Muscle of arm (tissue), 14 donors: ENCODE results near the gene SRP14. TPM values are rescaled to one million over a fixed set of nuclear protein-coding genes. Genes with fewer than 3 reads are reported as not detected.
"Not testable (repeated sequence)": the region's sequence is repeated elsewhere in the genome, so short reads cannot be mapped to it uniquely, and the experiment has no call there.

Experiments
- DNase-seq: peaks from one replicate; pipeline ENCODE4 v3.0.0-alpha.2; 2013
- long read RNA-seq, 11 donors: transcript quantifications; one replicate each; lab custom pipeline, GENCODE V29; 2026
- polyA plus RNA-seq, 12 donors: library from polyadenylated mRNA; unstranded; fragments of 120-200 nt; gene quantifications; one replicate each; pipeline ENCODE4 v1.2.1, GENCODE V29; 2013; ENCODE audit not compliant: insufficient read length in 12 of 12

Gene SRP14, protein sequence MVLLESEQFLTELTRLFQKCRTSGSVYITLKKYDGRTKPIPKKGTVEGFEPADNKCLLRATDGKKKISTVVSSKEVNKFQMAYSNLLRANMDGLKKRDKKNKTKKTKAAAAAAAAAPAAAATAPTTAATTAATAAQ
- 100 to 1,000 TPM in 11 of 12 donors, not detected in 1; 296 to 625 (median 340) TPM for polyA plus RNA-seq
- long read RNA-seq, donor 1, transcript SRP14-201 (5 exons, 1,077 nt), result major isoform, 439 of 607 reads
- long read RNA-seq, donor 1, transcript SRP14-204 (4 exons, 780 nt), result minor isoform, 21 of 607 reads
- long read RNA-seq, donor 1, transcript SRP14-205 (4 exons, 578 nt), result minor isoform, 8 of 607 reads
- long read RNA-seq, donor 1, partial matches to known transcripts, result 91 of 607 reads
- long read RNA-seq, donor 1, other reads (novel, unspliced or antisense), result 47 of 607 reads
- long read RNA-seq, donor 2, transcript SRP14-204 (4 exons, 780 nt), result minor isoform, 24 of 458 reads
- long read RNA-seq, donor 2, transcript SRP14-205 (4 exons, 578 nt), result minor isoform, 6 of 458 reads
- long read RNA-seq, donor 2, transcript SRP14-201 (5 exons, 1,077 nt), result major isoform, 367 of 458 reads
- long read RNA-seq, donor 2, partial matches to known transcripts, result 20 of 458 reads
- long read RNA-seq, donor 2, other reads (novel, unspliced or antisense), result 41 of 458 reads
- long read RNA-seq, donor 3, transcript SRP14-204 (4 exons, 780 nt), result minor isoform, 9 of 215 reads
- long read RNA-seq, donor 3, transcript SRP14-201 (5 exons, 1,077 nt), result major isoform, 186 of 215 reads
- long read RNA-seq, donor 3, partial matches to known transcripts, result 9 of 215 reads
- long read RNA-seq, donor 3, other reads (novel, unspliced or antisense), result 9 of 215 reads
- long read RNA-seq, donor 4, transcript SRP14-204 (4 exons, 780 nt), result minor isoform, 6 of 151 reads
- long read RNA-seq, donor 4, transcript SRP14-205 (4 exons, 578 nt), result minor isoform, 6 of 151 reads
- long read RNA-seq, donor 4, transcript SRP14-201 (5 exons, 1,077 nt), result major isoform, 128 of 151 reads
- long read RNA-seq, donor 4, partial matches to known transcripts, result 5 of 151 reads
- long read RNA-seq, donor 4, other reads (novel, unspliced or antisense), result 6 of 151 reads
- long read RNA-seq, donor 5, transcript SRP14-201 (5 exons, 1,077 nt), result major isoform, 347 of 424 reads
- long read RNA-seq, donor 5, transcript SRP14-204 (4 exons, 780 nt), result minor isoform, 26 of 424 reads
- long read RNA-seq, donor 5, partial matches to known transcripts, result 21 of 424 reads
- long read RNA-seq, donor 5, other reads (novel, unspliced or antisense), result 28 of 424 reads
- long read RNA-seq, donor 6, transcript SRP14-205 (4 exons, 578 nt), result minor isoform, 5 of 254 reads
- long read RNA-seq, donor 6, transcript SRP14-204 (4 exons, 780 nt), result minor isoform, 17 of 254 reads
- long read RNA-seq, donor 6, transcript SRP14-201 (5 exons, 1,077 nt), result major isoform, 193 of 254 reads
- long read RNA-seq, donor 6, partial matches to known transcripts, result 31 of 254 reads
- long read RNA-seq, donor 6, other reads (novel, unspliced or antisense), result 7 of 254 reads
- long read RNA-seq, donor 7, transcript SRP14-201 (5 exons, 1,077 nt), result major isoform, 195 of 234 reads
- long read RNA-seq, donor 7, transcript SRP14-204 (4 exons, 780 nt), result minor isoform, 9 of 234 reads
- long read RNA-seq, donor 7, partial matches to known transcripts, result 20 of 234 reads
- long read RNA-seq, donor 7, other reads (novel, unspliced or antisense), result 9 of 234 reads
- long read RNA-seq, donor 8, transcript SRP14-201 (5 exons, 1,077 nt), result major isoform, 279 of 332 reads
- long read RNA-seq, donor 8, transcript SRP14-204 (4 exons, 780 nt), result minor isoform, 16 of 332 reads
- long read RNA-seq, donor 8, partial matches to known transcripts, result 24 of 332 reads
- long read RNA-seq, donor 8, other reads (novel, unspliced or antisense), result 12 of 332 reads
- long read RNA-seq, donor 9, transcript SRP14-204 (4 exons, 780 nt), result minor isoform, 13 of 298 reads
- long read RNA-seq, donor 9, transcript SRP14-201 (5 exons, 1,077 nt), result major isoform, 245 of 298 reads
- long read RNA-seq, donor 9, partial matches to known transcripts, result 12 of 298 reads
- long read RNA-seq, donor 9, other reads (novel, unspliced or antisense), result 26 of 298 reads
- long read RNA-seq, donor 10, transcript SRP14-204 (4 exons, 780 nt), result minor isoform, 12 of 292 reads
- long read RNA-seq, donor 10, transcript SRP14-201 (5 exons, 1,077 nt), result major isoform, 251 of 292 reads
- long read RNA-seq, donor 10, partial matches to known transcripts, result 5 of 292 reads
- long read RNA-seq, donor 10, other reads (novel, unspliced or antisense), result 19 of 292 reads
- long read RNA-seq, donor 11, transcript SRP14-205 (4 exons, 578 nt), result minor isoform, 6 of 498 reads
- long read RNA-seq, donor 11, transcript SRP14-201 (5 exons, 1,077 nt), result major isoform, 412 of 498 reads
- long read RNA-seq, donor 11, transcript SRP14-204 (4 exons, 780 nt), result minor isoform, 17 of 498 reads
- long read RNA-seq, donor 11, partial matches to known transcripts, result 15 of 498 reads
- long read RNA-seq, donor 11, other reads (novel, unspliced or antisense), result 48 of 498 reads

DNA sequence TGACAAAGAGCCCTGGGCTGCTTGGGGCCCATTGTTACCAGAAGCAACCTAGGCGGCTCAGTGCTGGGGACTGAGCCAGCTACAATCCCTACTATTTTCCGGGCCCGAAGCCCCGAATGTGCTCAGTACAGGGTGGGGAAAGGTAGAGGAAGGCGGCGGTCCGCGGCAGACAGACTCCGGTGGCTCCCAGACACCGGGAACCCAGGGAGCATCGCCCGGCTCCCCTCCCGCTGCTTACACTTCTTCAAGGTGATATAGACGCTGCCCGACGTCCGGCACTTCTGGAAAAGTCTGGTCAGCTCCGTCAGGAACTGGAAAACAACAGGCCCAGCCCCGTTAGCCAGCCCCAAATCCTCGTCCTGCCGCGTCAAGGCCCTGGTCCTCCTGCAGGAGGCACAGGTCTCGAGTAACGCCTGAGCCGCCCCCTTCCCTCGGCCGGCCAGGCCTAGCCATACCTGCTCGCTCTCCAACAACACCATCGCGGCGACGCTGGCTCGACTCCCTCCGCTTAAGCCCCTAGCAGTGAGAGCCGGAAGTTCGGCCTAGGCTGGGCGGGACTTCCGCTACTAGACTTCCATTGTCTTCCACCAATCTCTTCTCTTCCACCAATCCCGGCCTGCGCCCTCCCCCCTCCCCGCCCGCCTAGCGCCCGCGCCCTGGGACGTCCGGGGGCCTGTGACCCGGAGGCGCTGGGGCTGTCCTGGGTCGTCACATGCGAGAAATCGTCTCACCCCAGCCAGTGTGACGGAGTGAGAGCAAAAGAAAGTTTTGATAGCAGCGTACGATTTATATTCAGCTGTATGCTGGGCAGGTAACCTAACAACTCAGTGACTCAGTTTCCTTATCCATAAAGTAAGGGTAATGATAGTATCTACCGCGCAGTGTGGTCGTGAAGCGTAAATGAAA, at the start of gene SRP14:
SRP14 (minus strand) TSS at position 544 of the 906 bp plus-strand sequence; CDS start at position 479, 65 bp downstream.
- peak; percentile 97 for DNase-seq

DNA sequence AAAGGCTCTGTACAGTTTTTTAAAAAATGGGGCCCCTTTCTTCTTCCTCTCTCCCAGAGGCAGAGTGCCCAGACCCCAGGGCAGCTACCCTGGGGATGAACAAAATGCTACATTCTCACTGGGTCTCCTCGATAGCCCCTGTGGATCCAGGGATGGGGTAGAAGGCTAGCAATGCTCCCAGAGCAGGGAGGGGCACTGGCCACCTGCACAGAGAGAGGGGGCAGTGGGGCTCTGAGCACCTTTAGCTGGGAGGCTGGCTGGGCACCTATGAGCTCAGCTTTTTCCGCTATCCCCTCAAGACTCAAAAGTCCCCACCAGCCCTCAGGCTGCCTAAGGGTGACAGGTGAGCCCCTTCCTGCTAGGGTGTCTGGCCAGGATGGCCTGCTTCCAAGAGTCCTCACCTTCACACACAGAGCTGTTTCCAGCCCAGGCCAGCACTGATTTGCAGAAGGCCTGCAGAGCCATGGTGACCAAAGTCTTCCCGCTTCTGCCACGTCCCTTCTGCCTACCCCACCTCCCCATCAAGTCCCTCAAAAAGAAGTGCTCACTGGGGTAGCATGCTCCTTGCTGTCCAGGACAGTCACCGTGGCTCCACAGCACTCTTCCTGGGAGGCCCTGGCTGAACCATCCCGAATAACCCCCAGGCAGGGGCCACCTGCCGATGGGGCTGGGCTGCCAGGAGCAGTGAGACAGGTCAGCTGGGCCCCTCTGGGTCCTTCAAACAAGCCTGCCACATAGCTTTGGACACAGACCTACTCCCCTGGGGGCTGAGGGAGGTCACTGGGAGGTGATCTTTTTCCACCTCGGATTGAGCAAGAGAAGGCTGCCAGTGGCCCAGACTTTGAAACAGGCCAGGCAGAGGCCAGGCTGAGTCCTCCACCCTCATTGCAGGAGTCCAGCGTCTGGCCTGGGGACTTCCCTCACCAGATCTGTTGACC, 49.3 kb upstream of the SRP14 start:
- no peak for DNase-seq

DNA sequence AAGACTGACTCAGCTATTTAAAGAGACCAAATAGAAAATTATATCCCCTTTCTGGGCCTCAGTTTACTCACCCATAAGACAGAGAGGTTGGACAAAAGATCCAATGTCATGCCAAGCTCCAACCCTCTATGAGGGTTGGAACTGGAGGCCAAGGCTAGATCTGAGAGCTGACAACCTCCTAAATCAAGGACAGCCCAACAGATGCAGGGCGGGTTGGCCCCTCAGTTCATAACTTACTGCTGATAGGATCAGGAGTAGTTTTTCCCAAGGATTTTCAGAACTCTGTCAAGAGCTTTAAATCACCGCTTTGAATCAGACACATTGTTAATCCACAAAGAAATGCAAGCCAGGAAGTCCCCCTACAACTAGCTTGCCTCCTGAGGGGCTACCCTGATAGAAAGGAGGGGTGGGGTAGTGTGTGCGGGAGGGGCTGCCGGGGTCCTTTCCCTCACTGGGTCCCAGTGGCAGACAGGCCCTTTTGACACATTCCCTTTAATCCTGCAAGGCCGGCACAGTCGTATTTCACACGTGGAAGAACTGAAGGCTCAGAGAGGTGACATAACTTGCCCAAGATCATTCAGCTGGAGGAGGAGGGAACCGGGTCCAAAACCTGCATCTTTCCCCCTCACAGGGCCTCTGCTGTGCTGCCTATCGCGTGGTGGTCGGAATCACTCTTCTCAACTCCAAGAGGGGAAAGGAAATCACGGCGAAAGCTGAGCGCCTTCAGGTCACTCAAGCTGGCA, 48.3 kb upstream of the SRP14 start:
- DNase-seq, result no peak

DNA sequence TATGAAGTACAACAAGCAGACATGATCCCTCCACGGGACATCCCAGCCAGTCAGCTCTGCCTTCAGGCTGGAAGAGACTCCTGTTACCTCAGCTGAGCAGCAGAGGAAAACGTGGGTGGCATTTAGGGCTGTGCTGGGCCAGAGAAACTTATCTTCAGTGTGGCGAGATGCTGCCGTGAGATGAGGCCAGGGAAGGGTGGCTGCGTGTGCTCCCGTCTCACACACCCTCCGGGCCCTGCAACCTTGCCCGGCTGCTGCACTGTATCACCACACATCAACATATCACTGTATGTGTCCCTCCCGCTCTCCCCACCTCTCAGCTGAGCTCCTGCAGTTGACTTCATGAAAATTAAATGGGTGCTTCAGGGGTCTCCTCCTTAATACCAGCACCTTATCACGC, 46.3 kb upstream of the SRP14 start:
- DNase-seq, result no peak

DNA sequence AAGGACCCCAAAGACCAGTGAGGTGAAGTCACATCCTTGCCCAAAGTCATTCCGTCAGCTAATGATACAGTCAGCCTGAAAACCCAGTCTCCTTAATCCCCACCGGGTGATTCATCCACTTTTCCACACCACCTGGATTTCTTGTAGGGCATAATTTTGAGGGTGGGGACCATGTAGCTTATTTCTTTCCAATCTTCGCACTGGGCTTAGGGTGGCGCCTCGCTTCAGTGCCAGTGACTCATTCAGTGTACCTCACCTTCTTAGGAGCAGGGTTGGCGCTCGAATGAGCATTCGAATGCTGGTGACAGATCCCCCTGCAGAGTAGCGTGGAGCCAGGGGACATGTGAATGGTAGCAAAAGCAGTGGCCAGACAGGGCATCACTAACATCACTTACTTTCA, 45.7 kb upstream of the SRP14 start:
- no peak for DNase-seq

DNA sequence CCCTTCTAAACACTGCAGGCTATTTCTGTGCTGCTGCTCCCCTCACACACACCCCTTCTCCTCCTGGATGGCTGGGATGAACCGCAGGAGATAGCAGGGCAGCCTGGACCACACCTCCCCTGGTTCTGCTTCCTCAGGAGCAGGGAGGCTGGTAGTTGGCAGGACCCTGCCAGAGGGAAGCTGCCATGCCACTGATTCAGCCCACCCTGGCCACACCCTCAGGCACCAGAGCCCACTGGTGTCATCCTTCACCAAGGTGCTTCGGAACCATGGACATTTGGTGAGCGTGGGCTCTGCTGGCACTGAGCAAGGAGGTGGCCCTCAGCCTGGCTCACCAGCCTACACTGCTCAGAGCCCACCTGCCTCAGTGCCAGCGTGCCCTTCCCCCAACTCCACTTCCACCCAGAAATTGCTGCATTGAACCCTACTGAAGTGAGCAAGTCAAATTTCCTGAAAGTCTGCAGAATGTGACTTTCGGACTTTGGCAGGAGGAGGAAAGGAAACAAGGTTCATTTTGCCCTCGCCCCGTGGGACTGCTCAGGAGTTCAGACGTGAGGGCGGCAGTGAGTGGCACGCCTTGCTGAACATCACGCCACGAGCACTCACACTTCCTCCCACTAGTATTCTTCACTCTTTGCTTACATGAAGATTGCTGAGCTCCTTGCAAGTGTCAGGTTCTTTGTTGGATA, 43.4 kb upstream of the SRP14 start:
- no peak for DNase-seq

DNA sequence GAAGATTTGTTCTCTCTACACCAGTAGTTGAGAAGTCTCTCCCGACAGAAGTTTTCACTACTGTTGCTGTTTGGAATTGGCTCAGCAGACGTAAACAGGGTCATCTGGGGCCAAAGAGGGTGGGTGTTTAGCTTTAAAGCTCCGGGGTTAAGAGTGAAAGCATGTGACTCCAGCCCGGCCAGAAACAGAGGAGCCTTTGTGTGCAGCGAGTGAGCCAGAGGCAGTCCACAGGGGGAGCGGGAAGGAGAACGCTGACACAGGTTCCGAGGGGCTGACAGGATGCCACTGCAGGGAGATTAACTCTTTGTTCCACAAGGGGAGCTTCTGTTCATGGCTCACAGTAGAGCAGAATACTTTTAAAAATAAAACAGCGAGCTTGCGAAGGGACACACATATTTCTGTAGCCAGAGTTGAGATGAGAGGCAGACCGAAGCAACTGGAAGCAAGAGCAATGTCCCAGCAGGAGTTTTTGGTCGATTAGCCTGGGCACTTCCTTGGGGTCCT, 42.8 kb upstream of the SRP14 start:
- peak; percentile 78 for DNase-seq

DNA sequence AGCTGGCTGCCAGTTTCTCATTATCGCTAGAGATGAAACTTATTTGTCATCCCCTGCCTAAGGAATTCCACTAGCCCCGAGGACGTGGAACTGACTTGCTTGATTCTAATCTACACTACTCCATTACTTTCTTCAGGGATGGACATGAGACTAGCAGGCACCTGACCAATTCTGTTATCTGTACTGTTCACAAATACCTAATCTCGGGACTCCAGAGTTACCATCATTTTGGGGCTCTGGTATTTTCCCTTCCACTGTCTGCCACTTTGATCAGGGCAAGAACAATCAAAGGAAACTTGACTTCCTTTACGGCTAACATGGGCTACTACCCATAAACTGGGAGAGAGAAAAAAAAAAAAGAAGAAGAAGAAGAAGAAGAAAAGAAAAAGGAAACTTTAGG, 41.9 kb upstream of the SRP14 start:
- no peak for DNase-seq

DNA sequence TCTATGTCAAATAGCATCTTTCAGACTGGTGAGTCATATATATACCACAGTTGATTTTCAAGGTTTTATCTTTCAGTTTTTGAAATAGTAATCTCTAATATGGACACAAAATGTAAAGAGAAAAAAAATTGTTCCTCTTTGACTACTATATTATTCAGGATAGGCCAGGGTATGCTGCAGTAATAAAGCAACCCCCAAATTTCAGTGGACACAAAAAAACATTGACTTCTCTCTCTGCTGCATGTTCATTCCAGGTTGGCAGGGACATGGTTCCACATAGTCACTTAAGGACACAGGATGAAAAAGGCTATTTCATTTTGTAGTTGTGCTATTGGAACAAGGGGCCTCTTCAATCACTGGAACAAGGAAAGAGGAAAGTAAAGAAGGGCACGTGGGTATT, 41.1 kb upstream of the SRP14 start:
- no peak for DNase-seq

DNA sequence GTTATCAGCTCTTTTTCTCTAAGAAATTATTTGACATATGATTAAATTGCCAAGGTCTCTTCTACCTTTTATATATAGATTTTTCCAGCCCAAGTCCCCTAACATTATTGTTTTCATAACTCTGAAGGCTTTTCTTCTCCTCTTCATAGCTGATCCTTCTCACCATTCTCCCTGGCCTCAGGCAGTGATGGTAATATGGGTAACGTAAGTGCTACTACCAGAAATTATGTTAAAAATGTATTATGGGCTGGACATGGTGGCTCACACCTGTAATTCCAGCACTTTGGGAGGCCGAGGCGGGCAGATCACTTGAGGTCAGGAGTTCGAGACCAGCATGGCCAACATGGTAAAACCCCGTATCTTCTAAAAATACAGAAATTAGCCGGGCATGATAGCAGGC, 40.5 kb upstream of the SRP14 start:
- DNase-seq, result no peak

DNA sequence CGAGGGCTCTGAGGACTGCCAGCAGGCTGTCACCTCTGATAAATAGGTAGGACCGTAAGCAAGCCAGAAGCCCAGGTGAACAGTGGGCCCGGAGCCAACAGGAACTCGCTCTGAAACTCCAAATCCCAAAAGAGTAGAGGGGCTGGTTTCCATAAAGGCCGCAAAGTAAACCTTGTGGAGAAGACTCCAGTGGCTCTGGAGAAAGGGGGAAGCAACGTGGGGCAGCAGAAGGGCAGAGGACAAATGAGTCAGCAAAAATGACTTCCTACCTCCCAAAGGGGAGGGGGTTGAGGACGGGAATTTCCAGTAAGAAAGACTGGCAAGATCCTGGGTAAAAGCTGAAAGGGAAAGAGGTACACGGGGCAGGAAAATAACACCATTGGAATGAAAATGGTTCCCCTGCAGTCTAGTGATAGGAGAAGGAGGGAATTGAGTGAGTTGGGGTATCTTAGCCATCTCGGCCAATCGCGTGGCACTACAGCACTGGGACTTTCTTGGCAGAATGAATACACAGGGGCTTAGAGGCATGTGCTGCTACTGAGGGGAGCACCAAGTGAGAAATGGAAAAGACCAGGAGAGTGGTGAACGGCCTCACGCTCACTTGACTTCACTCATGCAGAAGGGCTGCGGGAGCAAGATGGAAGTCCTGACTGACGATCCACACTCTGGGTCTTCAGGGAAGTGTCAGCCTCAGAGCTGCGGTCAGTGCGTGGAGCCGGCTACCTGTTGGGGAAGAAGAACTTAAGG, 36.5 kb upstream of the SRP14 start:
- DNase-seq, result no peak

DNA sequence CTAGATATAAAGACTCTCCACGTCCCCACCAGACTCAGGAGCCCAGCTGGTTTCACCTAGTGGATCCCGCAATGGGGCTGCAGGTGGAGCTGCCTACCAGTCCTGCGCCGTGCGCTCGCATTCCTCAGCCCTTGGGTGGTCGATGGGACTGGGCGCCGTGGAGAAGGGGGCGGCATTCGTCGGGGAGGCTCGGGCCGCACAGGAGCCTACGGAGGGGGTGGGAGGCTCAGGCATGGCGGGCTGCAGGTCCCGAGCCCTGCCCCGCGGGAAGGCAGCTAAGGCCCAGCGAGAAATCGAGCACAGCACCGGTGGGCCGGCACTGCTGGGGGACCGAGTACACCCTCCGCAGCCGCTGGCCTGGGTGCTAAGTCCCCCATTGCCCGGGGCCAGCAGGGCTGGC, 35.7 kb upstream of the SRP14 start:
- not testable (repeated sequence) for DNase-seq

DNA sequence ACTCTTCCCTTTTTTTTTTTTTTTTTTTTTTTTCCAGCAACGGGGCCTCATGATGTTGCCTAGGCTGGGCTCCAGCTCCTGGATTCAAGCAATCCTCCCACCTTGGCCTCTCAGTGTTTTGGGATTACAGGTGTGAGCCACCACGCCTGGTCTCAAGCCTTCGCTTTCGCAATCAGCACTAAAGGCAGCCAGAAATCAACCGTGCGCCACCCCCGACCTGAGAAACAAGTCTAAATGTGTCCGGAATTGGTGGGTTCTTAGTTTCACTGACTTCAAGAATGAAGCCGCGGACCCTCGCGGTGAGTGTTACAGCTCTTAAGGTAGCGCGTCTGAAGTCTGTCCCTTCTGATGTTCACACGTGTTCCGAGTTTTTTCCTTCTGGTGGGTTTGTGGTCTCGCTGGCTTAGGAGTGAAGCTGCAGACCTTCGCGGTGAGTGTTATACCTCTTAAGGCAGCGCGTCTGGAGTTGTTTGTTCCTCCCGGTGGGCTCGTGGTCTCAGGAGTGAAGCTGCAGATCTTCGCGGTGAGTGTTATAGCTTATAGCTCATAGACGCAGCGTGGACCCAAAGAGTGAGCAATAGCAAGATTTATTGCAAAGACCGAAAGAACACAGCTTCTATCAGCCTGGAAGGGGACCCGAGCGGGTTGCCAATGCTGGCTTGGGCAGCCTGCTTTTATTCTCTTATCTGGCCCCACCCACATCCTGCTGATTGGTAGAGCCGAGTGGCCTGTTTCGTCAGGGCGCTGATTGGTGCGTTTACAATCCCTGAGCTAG, 34.9 kb upstream of the SRP14 start:
- DNase-seq, result not testable (repeated sequence)
